ENCODE data around the gene FBXO22.

DNA sequence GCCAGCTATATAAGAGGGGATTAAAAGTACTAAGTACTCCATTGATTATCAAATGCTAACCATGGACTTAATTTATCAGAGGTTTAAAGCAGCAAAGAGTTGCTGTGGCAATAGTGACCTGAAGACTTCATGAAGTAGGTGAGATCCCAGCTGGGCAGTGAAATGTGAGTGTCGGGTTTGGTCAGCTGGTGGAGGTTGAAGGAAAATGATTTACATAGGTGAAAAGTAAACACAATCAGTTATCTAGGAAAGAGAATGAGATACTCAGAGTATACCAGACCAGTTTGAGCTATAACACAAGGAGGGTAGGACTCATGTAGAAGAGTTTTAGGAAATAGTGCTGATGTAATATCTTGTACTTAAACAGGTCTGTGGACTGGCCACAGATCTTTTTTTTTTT, 16.5 kb upstream of the FBXO22 start:
- TF ChIP-seq ZNF600 (tag by site-specific recombination; IDR thresholded peaks at IDR 0.05) (no peak), ZNF239 (tag by site-specific recombination; IDR thresholded peaks at IDR 0.05) (no peak), ZSCAN30 (tag by site-specific recombination; IDR thresholded peaks at IDR 0.05) (no peak), MEIS1 (CRISPR knock-in tag; IDR thresholded peaks at IDR 0.05; ENCODE audit: borderline replicate concordance) (no peak)
- TF ChIP-seq, protein P1, sequence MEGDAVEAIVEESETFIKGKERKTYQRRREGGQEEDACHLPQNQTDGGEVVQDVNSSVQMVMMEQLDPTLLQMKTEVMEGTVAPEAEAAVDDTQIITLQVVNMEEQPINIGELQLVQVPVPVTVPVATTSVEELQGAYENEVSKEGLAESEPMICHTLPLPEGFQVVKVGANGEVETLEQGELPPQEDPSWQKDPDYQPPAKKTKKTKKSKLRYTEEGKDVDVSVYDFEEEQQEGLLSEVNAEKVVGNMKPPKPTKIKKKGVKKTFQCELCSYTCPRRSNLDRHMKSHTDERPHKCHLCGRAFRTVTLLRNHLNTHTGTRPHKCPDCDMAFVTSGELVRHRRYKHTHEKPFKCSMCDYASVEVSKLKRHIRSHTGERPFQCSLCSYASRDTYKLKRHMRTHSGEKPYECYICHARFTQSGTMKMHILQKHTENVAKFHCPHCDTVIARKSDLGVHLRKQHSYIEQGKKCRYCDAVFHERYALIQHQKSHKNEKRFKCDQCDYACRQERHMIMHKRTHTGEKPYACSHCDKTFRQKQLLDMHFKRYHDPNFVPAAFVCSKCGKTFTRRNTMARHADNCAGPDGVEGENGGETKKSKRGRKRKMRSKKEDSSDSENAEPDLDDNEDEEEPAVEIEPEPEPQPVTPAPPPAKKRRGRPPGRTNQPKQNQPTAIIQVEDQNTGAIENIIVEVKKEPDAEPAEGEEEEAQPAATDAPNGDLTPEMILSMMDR (tag by site-specific recombination; IDR thresholded peaks at IDR 0.05): no peak
- TF ChIP-seq, protein P2, sequence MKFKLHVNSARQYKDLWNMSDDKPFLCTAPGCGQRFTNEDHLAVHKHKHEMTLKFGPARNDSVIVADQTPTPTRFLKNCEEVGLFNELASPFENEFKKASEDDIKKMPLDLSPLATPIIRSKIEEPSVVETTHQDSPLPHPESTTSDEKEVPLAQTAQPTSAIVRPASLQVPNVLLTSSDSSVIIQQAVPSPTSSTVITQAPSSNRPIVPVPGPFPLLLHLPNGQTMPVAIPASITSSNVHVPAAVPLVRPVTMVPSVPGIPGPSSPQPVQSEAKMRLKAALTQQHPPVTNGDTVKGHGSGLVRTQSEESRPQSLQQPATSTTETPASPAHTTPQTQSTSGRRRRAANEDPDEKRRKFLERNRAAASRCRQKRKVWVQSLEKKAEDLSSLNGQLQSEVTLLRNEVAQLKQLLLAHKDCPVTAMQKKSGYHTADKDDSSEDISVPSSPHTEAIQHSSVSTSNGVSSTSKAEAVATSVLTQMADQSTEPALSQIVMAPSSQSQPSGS (tag by site-specific recombination; IDR thresholded peaks at IDR 0.05; ENCODE audit: low read depth): no peak

Measured in HEK293 (cell line).